NCI-H2196 (cell line): ENCODE data around the gene ANKEF1.
"Not testable (repeated sequence)": the region's sequence is repeated elsewhere in the genome, so short reads cannot be mapped to it uniquely, and the experiment has no call there.

Experiments
- DNase-seq: peaks from one replicate; lab custom pipeline; 2025; ENCODE audit not compliant: unreplicated experiment; lab: John Stamatoyannopoulos, UW

ANKEF1 gene

GRCh38 chr20:10031451-10032215 is 3.2 kb upstream of the ANKEF1 start:
- DNase-seq, result not testable (repeated sequence)

DNA sequence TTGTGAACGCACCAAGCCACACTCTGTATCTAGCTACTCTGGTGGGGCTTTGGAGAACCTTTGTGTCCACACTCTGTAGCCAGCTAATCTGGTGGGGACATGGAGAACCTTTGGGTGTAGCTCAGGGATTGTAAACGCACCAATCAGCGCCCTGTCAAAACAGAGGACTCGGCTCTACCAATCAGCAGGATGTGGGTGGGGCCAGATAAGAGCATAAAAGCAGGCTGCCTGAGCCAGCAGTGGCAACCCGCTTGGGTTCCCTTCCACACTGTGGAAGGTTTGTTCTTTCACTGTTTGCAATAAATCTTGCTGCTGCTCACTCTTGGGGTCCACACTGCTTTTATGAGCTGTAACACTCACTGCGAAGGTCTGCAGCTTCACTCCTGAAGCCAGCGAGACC is 2.5 kb upstream of the ANKEF1 start:
- DNase-seq, result not testable (repeated sequence)

DNA sequence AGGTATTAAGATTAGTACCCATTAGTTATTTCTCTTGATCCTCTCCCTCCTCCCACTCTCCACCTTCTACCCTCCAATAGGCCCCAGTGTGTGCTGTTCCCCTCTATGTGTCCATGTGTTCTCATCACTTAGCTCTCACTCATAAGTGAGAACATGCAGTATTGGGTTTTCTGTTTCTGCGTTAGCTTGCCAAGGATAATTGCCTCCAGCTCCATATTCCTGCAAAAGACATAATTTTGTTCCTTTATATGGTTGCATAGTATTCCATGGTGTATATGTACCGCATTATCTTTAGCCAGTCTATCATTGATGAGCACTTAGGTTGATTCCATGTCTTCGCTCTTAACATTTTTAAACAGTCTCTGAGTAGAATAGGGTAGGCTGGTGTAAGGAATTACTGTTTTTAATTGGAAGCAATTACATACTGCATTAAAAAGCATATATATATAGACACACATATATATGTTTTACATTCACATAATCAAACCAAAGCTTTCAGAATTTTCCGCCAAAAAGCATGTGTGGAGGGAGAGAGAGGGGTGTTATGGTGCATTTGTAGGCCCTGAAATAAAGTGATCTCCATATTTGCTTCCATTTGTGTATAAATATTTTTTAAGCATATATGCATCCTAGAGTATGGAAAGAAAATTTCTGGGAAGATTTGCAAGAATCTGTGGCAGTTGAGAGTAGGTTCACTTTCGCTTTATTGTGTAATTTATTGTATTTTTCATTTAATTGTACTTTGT is 709 bp upstream of the ANKEF1 start:
- no peak for DNase-seq

- not testable (repeated sequence) for DNase-seq
Observed at GRCh38 chr20:10036321-10036720, 1.5 kb downstream of the ANKEF1 start.

- DNase-seq, result no peak
Observed at GRCh38 chr20:10040070-10040975, 5.5 kb downstream of the ANKEF1 start.

DNA sequence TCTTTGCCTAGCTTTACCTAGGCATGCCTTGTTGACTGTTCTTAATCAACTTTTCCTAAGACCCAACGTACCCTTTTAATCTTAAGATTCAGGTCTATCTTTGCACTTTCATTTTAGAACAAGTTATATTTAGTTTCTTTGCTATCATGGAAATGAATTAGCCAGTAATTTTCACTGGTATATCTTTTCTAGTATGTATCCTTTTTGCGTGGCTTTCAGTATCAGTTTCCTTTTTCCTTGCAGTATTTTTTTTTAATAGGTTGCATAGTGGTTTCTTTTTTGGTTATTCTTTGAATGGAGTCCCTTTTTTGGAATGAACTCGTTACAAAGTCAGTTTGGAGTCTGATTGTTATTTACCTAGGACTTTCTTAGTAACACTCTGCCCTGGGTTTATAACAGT is 7.3 kb downstream of the ANKEF1 start:
- no peak for DNase-seq

DNA sequence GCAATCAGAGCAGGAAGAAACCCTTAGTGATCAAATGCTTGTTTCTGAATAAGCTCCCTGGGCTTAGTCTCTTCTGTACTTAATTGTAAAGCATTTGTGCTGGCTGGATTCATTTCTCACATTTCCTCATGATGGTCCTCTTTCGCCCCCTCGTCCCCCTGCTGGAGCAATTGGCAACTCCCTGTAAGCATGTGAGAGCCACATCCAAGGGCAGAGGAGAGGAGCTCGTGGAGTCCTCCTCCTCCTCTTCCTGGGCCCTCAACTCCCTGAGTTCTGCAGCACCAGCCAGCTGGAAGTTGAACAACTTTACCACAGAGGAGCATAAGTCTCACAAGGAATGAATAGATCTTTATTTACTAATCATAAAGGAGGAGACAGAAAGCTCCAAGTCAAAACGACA is 12.6 kb downstream of the ANKEF1 start:
- DNase-seq, result no peak

GRCh38 chr20:10051185-10051584 is 16.4 kb downstream of the ANKEF1 start:
- DNase-seq, result no peak

DNA sequence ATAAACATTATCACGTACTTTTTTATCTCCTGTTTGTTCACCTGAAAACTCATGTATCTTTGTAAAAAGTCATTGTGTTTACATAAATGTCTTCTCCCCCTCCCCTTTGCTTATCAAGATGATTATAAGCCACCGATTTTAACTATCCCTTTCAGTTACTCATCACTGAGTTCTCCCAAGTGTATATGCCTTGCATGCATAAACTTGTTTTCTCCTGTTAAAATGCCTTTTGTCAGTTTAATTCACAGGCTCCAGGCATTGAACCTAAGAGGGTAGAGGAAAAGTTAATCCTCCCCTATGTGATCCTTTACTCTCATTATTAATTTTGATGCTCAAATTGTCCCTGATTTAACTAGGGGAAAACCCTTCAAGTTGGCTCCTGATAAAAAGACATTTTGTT is 24.2 kb downstream of the ANKEF1 start:
- no peak for DNase-seq

DNA sequence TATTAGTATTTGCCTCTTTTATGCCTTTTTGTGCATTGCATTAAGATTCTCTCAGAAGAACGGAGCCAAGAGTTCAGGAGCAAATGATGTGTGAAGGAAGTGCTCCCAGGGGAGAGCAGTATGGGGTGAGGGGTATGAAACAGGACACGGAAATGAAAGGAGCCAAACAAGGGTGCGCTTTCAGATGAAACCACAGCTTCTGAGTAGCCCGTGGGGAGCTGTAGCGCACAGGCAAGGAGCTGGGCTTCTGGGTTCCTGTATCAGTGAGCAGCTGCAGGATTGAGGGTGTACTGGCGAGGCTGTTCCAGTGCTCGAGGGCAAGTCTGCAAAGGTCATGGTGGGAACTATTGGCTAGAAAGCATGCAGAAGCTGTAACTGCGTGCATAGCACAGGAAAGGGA is 25.4 kb downstream of the ANKEF1 start:
- no peak for DNase-seq

GRCh38 chr20:10061641-10062040 is 26.9 kb downstream of the ANKEF1 start:
- no peak for DNase-seq

DNA sequence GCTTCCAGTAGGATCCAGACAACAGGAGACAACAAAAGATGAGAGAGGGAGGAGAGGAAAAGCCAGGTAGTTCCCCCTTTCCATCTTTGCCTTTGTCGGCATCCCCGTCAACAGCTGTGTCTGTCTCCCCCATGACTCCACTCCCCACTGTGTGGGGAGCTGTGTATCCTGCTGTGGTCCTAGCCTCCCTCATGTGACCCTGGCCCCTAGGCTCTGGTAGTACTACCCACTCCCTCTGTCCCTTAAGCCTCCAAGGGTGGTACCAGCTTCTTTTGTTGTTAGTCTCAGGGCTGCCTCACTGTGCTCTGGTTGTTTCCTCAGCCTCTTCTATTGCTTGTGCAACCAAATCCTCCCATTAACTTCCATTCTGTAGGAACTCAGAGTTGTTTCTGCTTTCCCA is 28.7 kb downstream of the ANKEF1 start:
- DNase-seq, result no peak

GRCh38 chr20:10064611-10065010 is 29.8 kb downstream of the ANKEF1 start:
- DNase-seq, result no peak

DNA sequence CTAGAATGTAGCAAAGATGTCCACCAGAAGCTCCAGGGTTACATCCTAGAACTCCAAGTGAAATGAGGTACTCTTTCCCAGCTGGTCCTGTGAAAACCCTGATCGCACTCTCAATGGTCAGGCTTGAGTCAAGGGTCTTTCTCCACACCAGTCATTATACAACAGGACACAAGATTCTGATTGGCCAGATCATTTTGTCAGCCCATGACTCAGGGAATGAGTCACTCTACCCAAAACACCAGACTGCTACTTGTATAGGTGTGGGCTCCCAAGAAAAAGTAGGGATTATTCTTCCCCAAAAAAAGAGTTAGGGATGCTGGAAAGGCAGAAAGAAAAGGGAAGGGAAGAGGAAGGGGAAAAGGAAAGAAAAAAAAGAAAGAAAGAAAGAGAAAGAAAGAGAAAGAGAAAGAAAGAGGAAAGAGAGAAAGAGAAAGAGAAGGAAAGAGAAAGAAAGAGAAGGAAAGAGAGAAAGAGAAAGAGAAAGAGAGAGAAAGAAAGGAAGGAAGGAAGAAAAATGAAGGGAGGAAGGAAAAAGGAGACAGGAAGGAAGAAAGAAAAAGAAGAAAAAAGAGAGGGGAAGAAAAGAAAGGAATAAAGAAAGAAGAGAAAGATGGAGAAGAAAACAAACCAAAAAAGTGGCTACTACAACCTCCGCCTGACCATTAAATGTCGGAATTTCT is 30.5 kb downstream of the ANKEF1 start:
- DNase-seq, result no peak

GRCh38 chr20:10067321-10067720 is 32.5 kb downstream of the ANKEF1 start:
- no peak for DNase-seq

DNA sequence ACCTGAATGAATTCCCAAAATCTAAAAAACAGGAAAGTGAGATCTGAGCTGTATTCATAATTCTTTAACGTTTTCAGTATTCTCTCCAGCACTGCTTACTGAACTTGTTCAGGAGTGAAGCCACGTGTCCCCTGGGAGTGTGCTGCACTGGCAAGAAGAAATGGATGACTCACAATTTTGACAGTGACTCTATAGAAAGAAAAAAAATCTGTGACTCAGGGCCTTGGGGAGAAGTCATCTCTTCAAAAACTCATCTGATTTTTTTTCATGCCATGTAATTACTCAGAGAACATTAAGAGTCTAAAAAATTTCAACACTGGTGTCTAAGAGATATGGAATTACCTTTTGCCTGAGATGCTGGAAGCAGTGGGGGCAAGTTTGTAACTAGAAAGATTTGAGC is 39.7 kb downstream of the ANKEF1 start:
- DNase-seq, result no peak

DNA sequence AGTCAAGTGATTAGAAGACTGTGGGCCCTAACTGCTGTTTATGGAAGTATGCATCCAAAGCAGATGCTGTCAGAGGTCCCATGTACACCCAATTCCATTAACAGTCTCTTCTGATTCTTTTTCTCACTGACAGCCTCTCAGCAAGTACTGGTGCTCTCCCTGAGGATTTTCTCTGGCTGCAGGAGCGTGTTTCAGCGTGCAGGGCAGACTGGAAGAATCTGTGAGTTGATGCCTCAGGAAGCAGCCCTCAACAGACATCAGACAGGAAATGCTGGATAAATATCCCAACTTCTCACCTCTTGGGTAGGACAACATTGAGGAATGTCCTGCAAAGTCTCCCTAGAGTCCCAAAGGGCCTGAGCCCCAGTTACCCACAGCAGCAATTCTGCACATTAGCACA is 40.8 kb downstream of the ANKEF1 start:
- no peak for DNase-seq

DNA sequence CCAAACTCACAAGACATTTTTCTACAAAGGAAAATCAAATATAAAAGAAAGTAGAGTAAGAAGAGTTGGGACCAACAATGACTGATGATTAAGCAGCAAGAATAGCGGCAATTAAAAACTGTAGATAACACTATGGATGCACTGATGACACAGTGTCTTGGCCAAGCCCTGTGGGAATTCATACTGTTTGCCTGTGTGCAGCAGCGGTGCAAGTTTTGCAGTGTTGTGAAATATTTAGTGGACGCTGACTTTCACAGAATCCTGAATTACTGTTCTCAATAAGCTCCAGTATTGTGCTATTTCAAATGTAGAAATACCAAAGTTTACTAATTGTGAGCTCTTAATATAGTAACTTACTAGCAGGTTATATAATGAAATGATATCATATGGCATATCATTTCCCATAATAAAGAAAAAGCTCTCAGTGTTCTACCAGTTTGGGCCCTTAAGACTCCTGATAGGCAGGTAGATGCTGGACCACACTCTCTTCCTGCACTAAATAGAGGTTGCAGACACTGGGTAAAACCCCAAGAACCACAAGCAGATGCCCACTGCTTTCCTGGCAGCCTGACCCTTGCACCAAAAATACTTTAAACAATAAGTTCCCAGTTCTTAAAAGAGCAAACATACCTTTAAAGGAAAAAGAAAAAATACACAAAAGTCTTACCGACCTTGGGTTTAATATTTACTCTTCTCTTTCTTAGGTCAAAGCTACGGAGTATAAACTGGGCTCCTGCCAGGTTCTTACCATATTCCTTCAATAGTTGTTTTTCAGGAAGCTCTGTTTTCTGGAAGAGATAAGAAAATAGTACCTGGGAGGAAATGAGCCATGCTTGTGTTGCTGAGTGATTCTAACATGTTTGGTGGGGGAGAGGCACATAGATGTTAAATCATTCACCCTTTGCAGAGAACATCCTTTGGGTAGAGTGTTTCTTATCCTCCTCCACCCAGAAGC is 41.6 kb downstream of the ANKEF1 start:
- no peak for DNase-seq

- DNase-seq, result no peak
Observed at GRCh38 chr20:10077081-10077471, 42.3 kb downstream of the ANKEF1 start.

GRCh38 chr20:10077886-10078285 is 43.1 kb downstream of the ANKEF1 start:
- no peak for DNase-seq
